Keratinocyte (primary cell): ENCODE data around the gene CAD. TPM values are rescaled to one million over a fixed set of nuclear protein-coding genes. Genes with fewer than 3 reads are reported as not detected.

Source experiments
- DNase-seq: peaks from one replicate; pipeline ENCODE4 v3.0.0-alpha.2; 2011; ENCODE audit warnings: low read depth, missing footprints, low spot score
- FAIRE-seq: peaks from 2 replicates; lab custom pipeline; 2011; peaks lifted over from hg19 to GRCh38; lab: Jason Lieb, UNC
- H2AFZ ChIP-seq: 2 replicates; pipeline ENCODE4 v1.6.0; 2012; ENCODE audit warnings: low read length, control low read depth, inconsistent platforms; ENCODE audit not compliant: control insufficient read depth
- H3K27ac ChIP-seq: 2 replicates; pipeline ENCODE4 v1.5.1; 2011; ENCODE audit warnings: low read length; ENCODE audit not compliant: control insufficient read depth, insufficient read depth
- H3K27me3 ChIP-seq: 3 replicates; pipeline ENCODE4 v1.6.0; 2011; ENCODE audit warnings: low read length; ENCODE audit not compliant: control insufficient read depth, insufficient read depth; ENCODE audit errors: extremely low read depth
- H3K36me3 ChIP-seq, 2 experiments: 2 replicates in 1 of 2; 3 replicates in 1 of 2; pipeline ENCODE4 v1.5.1; 2011; ENCODE audit warnings: low read length in 2 of 2, mild to moderate bottlenecking in 1 of 2; ENCODE audit not compliant: control insufficient read depth in 2 of 2, insufficient read depth in 2 of 2; ENCODE audit errors: extremely low read depth in 1 of 2
- H3K4me1 ChIP-seq: 3 replicates; pipeline ENCODE4 v1.5.1; 2011; ENCODE audit warnings: low read length; ENCODE audit not compliant: control insufficient read depth, insufficient read depth; ENCODE audit errors: extremely low read depth
- H3K4me2 ChIP-seq: 3 replicates; pipeline ENCODE4 v1.6.0; 2011; ENCODE audit warnings: low read depth, low read length; ENCODE audit not compliant: control insufficient read depth, insufficient read depth; ENCODE audit errors: extremely low read depth
- H3K4me3 ChIP-seq, 3 experiments: fragments of 200-600 bp in 1 of 3; sonication (generic) in 1 of 3; 2 replicates in 2 of 3; 3 replicates in 1 of 3; pipeline ENCODE4 v1.5.1; 2011 to 2016; ENCODE audit warnings: low read length in 3 of 3, mild to moderate bottlenecking in 3 of 3, control low read depth in 2 of 3, inconsistent platforms in 1 of 3, low read depth in 1 of 3, mixed read lengths in 1 of 3, mixed run types in 1 of 3, moderate library complexity in 1 of 3; ENCODE audit not compliant: control insufficient read depth in 2 of 3, insufficient read depth in 2 of 3; ENCODE audit errors: extremely low read depth in 1 of 3
- H3K79me2 ChIP-seq: 2 replicates; pipeline ENCODE4 v1.6.0; 2012; ENCODE audit warnings: low read length; ENCODE audit not compliant: control insufficient read depth, insufficient read depth
- H3K9ac ChIP-seq: 3 replicates; pipeline ENCODE4 v1.6.0; 2011; ENCODE audit warnings: low read length; ENCODE audit not compliant: control insufficient read depth, insufficient read depth; ENCODE audit errors: extremely low read depth
- H3K9me1 ChIP-seq: 3 replicates; pipeline ENCODE4 v1.6.0; 2011; ENCODE audit warnings: low read length; ENCODE audit not compliant: control insufficient read depth, insufficient read depth; ENCODE audit errors: extremely low read depth
- H3K9me3 ChIP-seq: 2 replicates; pipeline ENCODE4 v1.5.1; 2012; ENCODE audit warnings: low read depth, low read length; ENCODE audit not compliant: control insufficient read depth
- H4K20me1 ChIP-seq: 3 replicates; pipeline ENCODE4 v1.6.0; 2011; ENCODE audit warnings: low read length; ENCODE audit not compliant: control insufficient read depth, insufficient read depth; ENCODE audit errors: extremely low read depth
- EZH2 ChIP-seq: IDR thresholded peaks from one replicate; pipeline ENCODE4 v1.6.1; 2012; ENCODE audit warnings: inconsistent platforms, mild to moderate bottlenecking, low read length, moderate library complexity
- dilution Hi-C: fragments of 300-500 bp; cut with MboI; formaldehyde crosslinking; loops from one replicate; pipeline ENCODE4 v1.7.0; 2020; ENCODE audit warnings: low sequenced_read_pairs; ENCODE audit not compliant: extremely low pct_ligation_motif_present
- polyA plus RNA-seq, 5 experiments: library from polyadenylated mRNA; depleted of rRNA in 3 of 5; stranded (reverse) in 3 of 5; stranded (forward) in 1 of 5; unstranded in 1 of 5; fragments of >200 nt; gene quantifications; 1 replicate in 1 of 5; 2 replicates in 3 of 5; 3 replicates in 1 of 5; pipeline versions ENCODE4 v1.2.1 to v1.2.3, GENCODE V29; 2011 to 2012; ENCODE audit warnings: missing spikeins in 2 of 5, low read depth in 1 of 5, low replicate concordance in 1 of 5
- TF ChIP-seq, protein P1 (sequence below), 3 experiments: IDR thresholded peaks in 1 of 3; conservative IDR thresholded peaks in 1 of 3; optimal IDR thresholded peaks in 1 of 3; 2 replicates in 2 of 3; 3 replicates in 1 of 3; pipeline versions ENCODE3 to v1.5.1; 2011; ENCODE audit warnings: low read length in 3 of 3, mild to moderate bottlenecking in 3 of 3, moderate library complexity in 2 of 3, control low read depth in 1 of 3, inconsistent platforms in 1 of 3; ENCODE audit not compliant: insufficient read depth in 2 of 3; ENCODE audit errors: extremely low read depth in 1 of 3

Gene CAD
- polyA plus RNA-seq, 1 donor (not counting 4 experiments of a cell fraction or from before 2014, with no cell fraction given): 21.0 TPM

- no peaks in the 10 kb centered on the region for H3K79me2 ChIP-seq
- H3K9me3 ChIP-seq: no peaks in the 10 kb centered on the region
- H3K9ac ChIP-seq: no peak overlapping the region
- TF ChIP-seq EZH2: no peak
- TF ChIP-seq, protein P1, sequence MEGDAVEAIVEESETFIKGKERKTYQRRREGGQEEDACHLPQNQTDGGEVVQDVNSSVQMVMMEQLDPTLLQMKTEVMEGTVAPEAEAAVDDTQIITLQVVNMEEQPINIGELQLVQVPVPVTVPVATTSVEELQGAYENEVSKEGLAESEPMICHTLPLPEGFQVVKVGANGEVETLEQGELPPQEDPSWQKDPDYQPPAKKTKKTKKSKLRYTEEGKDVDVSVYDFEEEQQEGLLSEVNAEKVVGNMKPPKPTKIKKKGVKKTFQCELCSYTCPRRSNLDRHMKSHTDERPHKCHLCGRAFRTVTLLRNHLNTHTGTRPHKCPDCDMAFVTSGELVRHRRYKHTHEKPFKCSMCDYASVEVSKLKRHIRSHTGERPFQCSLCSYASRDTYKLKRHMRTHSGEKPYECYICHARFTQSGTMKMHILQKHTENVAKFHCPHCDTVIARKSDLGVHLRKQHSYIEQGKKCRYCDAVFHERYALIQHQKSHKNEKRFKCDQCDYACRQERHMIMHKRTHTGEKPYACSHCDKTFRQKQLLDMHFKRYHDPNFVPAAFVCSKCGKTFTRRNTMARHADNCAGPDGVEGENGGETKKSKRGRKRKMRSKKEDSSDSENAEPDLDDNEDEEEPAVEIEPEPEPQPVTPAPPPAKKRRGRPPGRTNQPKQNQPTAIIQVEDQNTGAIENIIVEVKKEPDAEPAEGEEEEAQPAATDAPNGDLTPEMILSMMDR (optimal IDR thresholded peaks at IDR 0.05 in 1 of 3, IDR thresholded peaks at IDR 0.05 in 1 of 3, conservative IDR thresholded peaks at IDR 0.05 in 1 of 3; ENCODE audit: extremely low read depth in 1 of 3, insufficient read depth in 2 of 3, low read length in 3 of 3): no peak
- no peaks in the 10 kb centered on the region for H3K9me1 ChIP-seq
- H3K4me1 ChIP-seq: peaks cover 3% of the 10 kb centered on the region
- DNase-seq: no peak
- no peak overlapping the region for H3K4me2 ChIP-seq
- dilution Hi-C loops: no loop called here
- H3K27me3 ChIP-seq: no peaks in the 10 kb centered on the region
- H4K20me1 ChIP-seq: no peaks in the 10 kb centered on the region
- no peak overlapping the region for H2AFZ ChIP-seq
- H3K27ac ChIP-seq: no peak overlapping the region
- peaks cover 28 to 45% of the 10 kb centered on the region in 2 experiments for H3K36me3 ChIP-seq
- H3K4me3 ChIP-seq: no peak overlapping the region
- FAIRE-seq: no peak
Measured at GRCh38 chr2:27201675-27202074, 15.5 kb upstream of the CAD start.

DNA sequence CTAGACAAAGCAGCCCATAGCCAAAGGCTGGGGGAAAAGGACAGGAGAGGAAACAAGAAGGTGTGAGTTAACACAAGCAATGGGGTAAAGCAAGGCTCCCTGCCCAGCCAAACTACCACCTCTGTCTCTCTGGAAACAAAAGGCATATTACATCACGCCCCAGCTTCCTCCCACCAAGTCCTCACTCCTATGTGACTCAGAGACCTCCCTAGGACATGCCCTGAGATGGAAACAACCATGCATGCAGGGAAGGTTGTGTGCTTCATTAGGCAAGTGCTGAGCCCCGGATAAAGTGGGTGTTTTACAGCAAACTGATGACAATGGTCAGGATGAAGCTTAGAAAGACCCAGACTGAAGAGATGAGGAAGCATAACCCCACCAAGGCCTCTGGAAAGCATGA is 14.3 kb upstream of the CAD start:
- Histone ChIP-seq H4K20me1 (no peaks in the 10 kb centered on the region), H3K9me1 (no peaks in the 10 kb centered on the region), H3K36me3 (peaks cover 38 to 57% of the 10 kb centered on the region in 2 experiments), H3K4me1 (peaks cover 3% of the 10 kb centered on the region), H2AFZ (no peak overlapping the region), H3K4me3 (no peak overlapping the region), H3K4me2 (no peak overlapping the region), H3K79me2 (no peaks in the 10 kb centered on the region), H3K9me3 (no peaks in the 10 kb centered on the region), H3K27ac (no peak overlapping the region), H3K27me3 (no peaks in the 10 kb centered on the region), H3K9ac (no peak overlapping the region)
- FAIRE-seq (no peak), DNase-seq (no peak)
- dilution Hi-C loops: no loop called here
- TF ChIP-seq, protein P1 (optimal IDR thresholded peaks at IDR 0.05 in 1 of 3, IDR thresholded peaks at IDR 0.05 in 1 of 3, conservative IDR thresholded peaks at IDR 0.05 in 1 of 3; ENCODE audit: extremely low read depth in 1 of 3, insufficient read depth in 2 of 3, low read length in 3 of 3): no peak
- no peak for TF ChIP-seq EZH2
